SK-N-SH (cell line): ENCODE results near the gene PSMC2. TPM values are rescaled to one million over a fixed set of nuclear protein-coding genes. Genes with fewer than 3 reads are reported as not detected.
"Not testable (repeated sequence)": the region's sequence is repeated elsewhere in the genome, so short reads cannot be mapped to it uniquely, and the experiment has no call there.

Experiments used
- CTCF ChIA-PET: fragments of 300-600, 350-600 bp; formaldehyde crosslinking; extraction: SDS; loops from one replicate; lab custom pipeline; 2021; lab: Yijun Ruan, JAX
- POLR2A ChIA-PET: fragments of 350-600 bp; sonication (Branson Sonifier 250); formaldehyde crosslinking; extraction: SDS; loops from one replicate; lab custom pipeline; 2020; ENCODE audit warnings: antibody characterized with exemption, inconsistent platforms; lab: Yijun Ruan, JAX
- DNase-seq: peaks from one replicate; pipeline ENCODE4 v3.0.0; 2012
- H2AFZ ChIP-seq: fragments of 200-600 bp; sonication (generic); 2 replicates; pipeline ENCODE4 v1.8.1; 2016; ENCODE audit warnings: antibody characterized with exemption, mild to moderate bottlenecking, low read depth
- H3F3A ChIP-seq: fragments of 200-600 bp; sonication (generic); replicated peaks from 2 replicates; pipeline ENCODE3; 2016; ENCODE audit warnings: antibody characterized with exemption, mild to moderate bottlenecking; ENCODE audit not compliant: insufficient read depth
- H3K27ac ChIP-seq, 2 experiments: fragments of 200-500 bp in 1 of 2; fragments of 200-600 bp in 1 of 2; sonication (Bioruptor generic) in 1 of 2; sonication (generic), shearing (Covaris generic) in 1 of 2; 2 replicates each; pipeline versions ENCODE4 v1.5.1 to v1.6.1; 2014 to 2016; ENCODE audit warnings: low read depth in 2 of 2, inconsistent platforms in 1 of 2, low read length in 1 of 2, mild to moderate bottlenecking in 1 of 2, mixed read lengths in 1 of 2
- H3K27me3 ChIP-seq: fragments of 200-600 bp; sonication (generic), shearing (Covaris generic); 2 replicates; pipeline ENCODE4 v1.6.1; 2016; ENCODE audit warnings: mixed run types; ENCODE audit not compliant: insufficient read depth
- H3K36me3 ChIP-seq, 2 experiments: fragments of 200-500 bp in 1 of 2; fragments of 200-600 bp in 1 of 2; sonication (Bioruptor generic) in 1 of 2; sonication (generic) in 1 of 2; replicated peaks in 1 of 2; 2 replicates each; pipeline versions ENCODE3 to v1.5.1; 2014 to 2016; ENCODE audit warnings: low read length in 1 of 2, mild to moderate bottlenecking in 1 of 2; ENCODE audit not compliant: insufficient read depth in 2 of 2, control insufficient read depth in 1 of 2
- H3K4me1 ChIP-seq, 2 experiments: fragments of 200-500 bp in 1 of 2; fragments of 200-600 bp in 1 of 2; sonication (Bioruptor generic) in 1 of 2; sonication (generic), shearing (Covaris generic) in 1 of 2; 2 replicates each; pipeline versions ENCODE4 v1.5.1 to v1.6.1; 2014 to 2016; ENCODE audit warnings: low read depth in 1 of 2, low read length in 1 of 2, mixed run types in 1 of 2; ENCODE audit not compliant: insufficient read depth in 2 of 2, control insufficient read depth in 1 of 2
- H3K4me2 ChIP-seq: fragments of 200-600 bp; sonication (generic), shearing (Covaris generic); 2 replicates; pipeline ENCODE4 v1.6.1; 2017; ENCODE audit warnings: mixed run types
- H3K4me3 ChIP-seq, 2 experiments: fragments of 200-500 bp in 1 of 2; fragments of 200-600 bp in 1 of 2; sonication (Bioruptor generic) in 1 of 2; sonication (generic), shearing (Covaris generic) in 1 of 2; 2 replicates each; pipeline versions ENCODE4 v1.5.1 to v1.8.1; 2014 to 2016; ENCODE audit warnings: low read depth in 2 of 2, inconsistent platforms in 1 of 2, low read length in 1 of 2, mild to moderate bottlenecking in 1 of 2, mixed read lengths in 1 of 2, moderate library complexity in 1 of 2
- H3K79me2 ChIP-seq: fragments of 200-600 bp; sonication (generic); 2 replicates; pipeline ENCODE4 v1.8.1; 2017; ENCODE audit warnings: mild to moderate bottlenecking; ENCODE audit not compliant: insufficient read depth
- H3K9ac ChIP-seq: fragments of 200-600 bp; sonication (generic); 2 replicates; pipeline ENCODE4 v1.6.1; 2017; ENCODE audit warnings: mixed run types
- H3K9me2 ChIP-seq: fragments of 200-600 bp; sonication (generic); 2 replicates; pipeline ENCODE4 v1.6.1; 2017; ENCODE audit warnings: mixed run types
- H3K9me3 ChIP-seq: fragments of 200-600 bp; sonication (generic); 2 replicates; pipeline ENCODE4 v1.6.1; 2017; ENCODE audit warnings: mixed run types, mild to moderate bottlenecking, moderate library complexity
- H4K20me1 ChIP-seq: fragments of 200-600 bp; sonication (generic); 2 replicates; pipeline ENCODE4 v1.6.1; 2017; ENCODE audit warnings: mild to moderate bottlenecking, mixed run types; ENCODE audit not compliant: insufficient read depth
- EZH2phosphoT487 ChIP-seq: fragments of 200-600 bp; sonication (generic); IDR thresholded peaks from 2 replicates; pipeline ENCODE4 v1.6.1; 2017; ENCODE audit warnings: low read depth, mixed run types, mild to moderate bottlenecking, antibody characterized with exemption, moderate library complexity, borderline replicate concordance
- JUND ChIP-seq: IDR thresholded peaks from 2 replicates; pipeline ENCODE4 v1.4.0; 2012
- MXI1 ChIP-seq: IDR thresholded peaks from 2 replicates; pipeline ENCODE4 v1.6.1; 2012; ENCODE audit warnings: mild to moderate bottlenecking, low read depth, low read length, improper control_type of control experiment
- NFIC ChIP-seq: IDR thresholded peaks from 2 replicates; pipeline ENCODE4 v1.4.0; 2012; ENCODE audit warnings: borderline replicate concordance
- POLR2AphosphoS5 ChIP-seq: IDR thresholded peaks from 2 replicates; pipeline ENCODE4 v1.6.1; 2012; ENCODE audit warnings: low read depth, low read length
- RFX5 ChIP-seq: IDR thresholded peaks from 2 replicates; pipeline ENCODE4 v1.6.1; 2012; ENCODE audit warnings: mild to moderate bottlenecking, improper control_type of control experiment, low read length
- RXRA ChIP-seq: IDR thresholded peaks from 2 replicates; pipeline ENCODE4 v1.4.0; 2012; ENCODE audit warnings: low read depth, mild to moderate bottlenecking, borderline replicate concordance
- SIN3A ChIP-seq: IDR thresholded peaks from 2 replicates; pipeline ENCODE4 v1.6.1; 2012; ENCODE audit warnings: low read depth, mild to moderate bottlenecking, low read length, moderate library complexity, borderline replicate concordance
- SMC3 ChIP-seq: IDR thresholded peaks from 2 replicates; pipeline ENCODE4 v1.6.1; 2012; ENCODE audit warnings: low read depth, low read length, improper control_type of control experiment
- TAF1 ChIP-seq: IDR thresholded peaks from 2 replicates; pipeline ENCODE4 v1.6.1; 2012; ENCODE audit warnings: low read depth, mild to moderate bottlenecking, low read length, moderate library complexity, borderline replicate concordance
- TCF12 ChIP-seq: IDR thresholded peaks from 2 replicates; pipeline ENCODE4 v1.4.0; 2012
- TEAD4 ChIP-seq: IDR thresholded peaks from 2 replicates; pipeline ENCODE4 v1.4.0; 2012; ENCODE audit warnings: mild to moderate bottlenecking, borderline replicate concordance; ENCODE audit not compliant: insufficient read depth
- WGBS: methylation state at CpG from one replicate; pipeline ENCODE4 v1.1.6; 2017; ENCODE audit warnings: low lambda C conversion rate; 5-methylcytosine and 5-hydroxymethylcytosine counted together
- polyA plus RNA-seq, 3 experiments: library from polyadenylated mRNA; depleted of rRNA; stranded (reverse); fragments of >200 nt; gene quantifications; 2 replicates each; pipeline ENCODE4 v1.2.3, GENCODE V29; 2012
- TF ChIP-seq, protein P1 (sequence below): fragments of 200-600 bp; sonication (generic); IDR thresholded peaks from 2 replicates; pipeline ENCODE4 v1.6.1; 2017; ENCODE audit warnings: antibody characterized with exemption, mild to moderate bottlenecking, moderate library complexity
- TF ChIP-seq, protein P2 (sequence below): IDR thresholded peaks from 2 replicates; pipeline ENCODE4 v1.4.0; 2012; ENCODE audit warnings: low read depth

PSMC2 gene
- polyA plus RNA-seq, 1 of the 3 experiments (the other 2 are of a cell fraction): 231 TPM

DNA sequence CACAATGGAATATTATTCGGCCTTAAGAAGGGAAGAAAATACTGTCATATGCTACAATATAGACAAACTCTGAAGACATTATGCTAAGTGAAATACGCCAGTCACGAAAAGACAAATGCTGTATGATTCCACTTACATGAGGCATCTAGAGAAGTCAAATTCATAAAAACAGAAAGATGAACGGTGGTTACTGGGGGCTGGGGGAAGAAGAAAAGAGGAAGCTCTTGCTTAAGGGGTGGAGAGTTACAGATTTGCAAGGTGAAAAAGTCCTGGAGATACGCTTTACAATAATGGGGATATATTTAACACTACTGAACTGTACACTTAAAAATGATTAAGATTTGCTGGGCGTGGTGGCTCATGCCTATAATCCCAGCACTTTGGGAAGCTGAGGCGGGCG, 49.0 kb downstream of the PSMC2 start:
- ChIA-PET POLR2A (no interaction called here), CTCF (interaction anchor here (2.1 kb wide), 1 partner anchor 10 kb away, joined by 6 read pairs; no protein-coding TSS in a partner anchor)
- no peak overlapping the region for H3K4me2 ChIP-seq
- no peaks in the 10 kb centered on the region for H3K36me3 ChIP-seq
- no peaks in the 10 kb centered on the region for H3K9me3 ChIP-seq
- WGBS: 33% methylated on average over 8 of the region's 8 CpGs
- H3K9ac ChIP-seq: no peak overlapping the region
- no peak for DNase-seq
- no peak overlapping the region for H3K27ac ChIP-seq
- H4K20me1 ChIP-seq: no peaks in the 10 kb centered on the region
- H3K4me1 ChIP-seq: no peaks in the 10 kb centered on the region
- no peaks in the 10 kb centered on the region for H3F3A ChIP-seq
- H3K9me2 ChIP-seq: no peaks in the 10 kb centered on the region
- TF ChIP-seq RFX5 (no peak), NFIC (no peak), EZH2phosphoT487 (no peak), MXI1 (no peak), TEAD4 (no peak), SMC3 (no peak), TCF12 (no peak), TAF1 (no peak), RXRA (no peak)
- TF ChIP-seq, protein P1, sequence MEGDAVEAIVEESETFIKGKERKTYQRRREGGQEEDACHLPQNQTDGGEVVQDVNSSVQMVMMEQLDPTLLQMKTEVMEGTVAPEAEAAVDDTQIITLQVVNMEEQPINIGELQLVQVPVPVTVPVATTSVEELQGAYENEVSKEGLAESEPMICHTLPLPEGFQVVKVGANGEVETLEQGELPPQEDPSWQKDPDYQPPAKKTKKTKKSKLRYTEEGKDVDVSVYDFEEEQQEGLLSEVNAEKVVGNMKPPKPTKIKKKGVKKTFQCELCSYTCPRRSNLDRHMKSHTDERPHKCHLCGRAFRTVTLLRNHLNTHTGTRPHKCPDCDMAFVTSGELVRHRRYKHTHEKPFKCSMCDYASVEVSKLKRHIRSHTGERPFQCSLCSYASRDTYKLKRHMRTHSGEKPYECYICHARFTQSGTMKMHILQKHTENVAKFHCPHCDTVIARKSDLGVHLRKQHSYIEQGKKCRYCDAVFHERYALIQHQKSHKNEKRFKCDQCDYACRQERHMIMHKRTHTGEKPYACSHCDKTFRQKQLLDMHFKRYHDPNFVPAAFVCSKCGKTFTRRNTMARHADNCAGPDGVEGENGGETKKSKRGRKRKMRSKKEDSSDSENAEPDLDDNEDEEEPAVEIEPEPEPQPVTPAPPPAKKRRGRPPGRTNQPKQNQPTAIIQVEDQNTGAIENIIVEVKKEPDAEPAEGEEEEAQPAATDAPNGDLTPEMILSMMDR: no peak
- no peak overlapping the region for H3K4me3 ChIP-seq
- 0 out of 2 replicates have a peak, but pooled peaks cover 4% of the 10 kb centered on the region for H3K27me3 ChIP-seq
- no peaks in the 10 kb centered on the region for H3K79me2 ChIP-seq
- no peak overlapping the region for H2AFZ ChIP-seq

DNA sequence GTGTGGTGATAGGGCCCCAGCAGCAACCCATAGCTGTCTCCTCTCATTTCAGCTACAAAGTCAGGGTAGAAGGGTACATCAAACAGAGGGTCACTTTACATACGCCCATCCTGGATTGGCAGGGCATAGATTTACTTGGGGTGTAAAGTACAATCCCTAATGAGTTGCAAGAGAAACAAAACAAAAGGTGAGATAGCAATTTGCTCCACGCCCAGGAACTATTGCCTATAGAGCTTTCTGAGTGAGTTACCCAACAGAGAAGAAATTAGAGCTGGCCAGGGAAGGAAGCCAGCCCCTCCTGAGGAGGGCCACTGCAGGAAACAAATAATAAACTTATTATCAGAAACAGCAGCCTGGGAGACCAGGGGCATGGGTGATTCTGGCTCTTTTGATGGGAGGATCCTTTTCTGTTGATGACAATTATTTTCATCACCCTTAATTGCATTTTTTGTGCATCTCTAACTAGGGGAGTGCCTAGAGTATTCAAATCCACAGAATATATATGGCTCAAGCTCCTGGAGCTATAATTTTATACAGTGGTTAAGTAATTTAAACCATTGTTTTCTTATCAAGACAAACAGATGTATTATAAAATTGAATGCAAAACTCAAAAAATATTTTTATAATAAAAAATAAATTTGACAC, 51.2 kb downstream of the PSMC2 start:
- POLR2A ChIA-PET: no interaction called here
- TF ChIP-seq POLR2AphosphoS5 (no peak), JUND (no peak), SIN3A (no peak)
- TF ChIP-seq, protein P2, sequence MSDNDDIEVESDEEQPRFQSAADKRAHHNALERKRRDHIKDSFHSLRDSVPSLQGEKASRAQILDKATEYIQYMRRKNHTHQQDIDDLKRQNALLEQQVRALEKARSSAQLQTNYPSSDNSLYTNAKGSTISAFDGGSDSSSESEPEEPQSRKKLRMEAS: no peak
- Histone ChIP-seq H3K36me3 (no peaks in the 10 kb centered on the region), H3K27me3 (peaks cover 4% of the 10 kb centered on the region; the same call in 1 of the 2 replicates), H3K79me2 (no peaks in the 10 kb centered on the region), H3K27ac (no peak overlapping the region), H2AFZ (no peak overlapping the region), H3K9ac (no peak overlapping the region), H4K20me1 (no peaks in the 10 kb centered on the region), H3K4me2 (no peak overlapping the region), H3K4me1 (no peaks in the 10 kb centered on the region), H3K9me2 (no peaks in the 10 kb centered on the region), H3K9me3 (no peaks in the 10 kb centered on the region), H3F3A (no peaks in the 10 kb centered on the region), H3K4me3 (no peak overlapping the region)
- DNase-seq: no peak
- CTCF ChIA-PET: interaction anchor here (1.1 to 2.1 kb wide), 3 partner anchors 8 to 48 kb away, joined by 3 to 6 read pairs (median 4); no protein-coding TSS in a partner anchor
- 29% methylated on average over 2 of the region's 2 CpGs for WGBS

DNA sequence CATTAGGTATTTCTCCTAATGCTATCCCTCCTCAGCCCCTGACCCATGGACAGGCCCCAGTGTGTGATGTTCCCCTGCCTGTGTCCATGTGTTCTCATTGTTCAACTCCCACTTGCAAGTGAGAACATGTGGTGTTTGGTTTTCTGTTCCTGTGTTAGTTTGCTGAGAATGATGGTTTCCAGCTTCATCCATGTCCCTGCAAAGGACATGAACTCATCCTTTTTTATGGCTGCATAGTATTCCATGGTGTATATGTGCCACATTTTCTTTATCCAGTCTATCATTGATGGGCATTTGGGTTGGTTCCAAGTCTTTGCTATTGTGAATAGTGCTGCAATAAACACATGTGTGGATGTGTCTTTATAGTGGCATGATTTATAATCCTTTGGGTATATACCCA, 52.2 kb downstream of the PSMC2 start:
- H3K4me3 ChIP-seq, CTCF ChIA-PET, H3K36me3 ChIP-seq, DNase-seq, H3K27ac ChIP-seq, H3K79me2 ChIP-seq, H3K9me2 ChIP-seq, H3K4me1 ChIP-seq, H3F3A ChIP-seq, POLR2A ChIA-PET, H3K4me2 ChIP-seq, H3K9me3 ChIP-seq, H3K9ac ChIP-seq, H2AFZ ChIP-seq, H3K27me3 ChIP-seq, H4K20me1 ChIP-seq: not testable (repeated sequence)

DNA sequence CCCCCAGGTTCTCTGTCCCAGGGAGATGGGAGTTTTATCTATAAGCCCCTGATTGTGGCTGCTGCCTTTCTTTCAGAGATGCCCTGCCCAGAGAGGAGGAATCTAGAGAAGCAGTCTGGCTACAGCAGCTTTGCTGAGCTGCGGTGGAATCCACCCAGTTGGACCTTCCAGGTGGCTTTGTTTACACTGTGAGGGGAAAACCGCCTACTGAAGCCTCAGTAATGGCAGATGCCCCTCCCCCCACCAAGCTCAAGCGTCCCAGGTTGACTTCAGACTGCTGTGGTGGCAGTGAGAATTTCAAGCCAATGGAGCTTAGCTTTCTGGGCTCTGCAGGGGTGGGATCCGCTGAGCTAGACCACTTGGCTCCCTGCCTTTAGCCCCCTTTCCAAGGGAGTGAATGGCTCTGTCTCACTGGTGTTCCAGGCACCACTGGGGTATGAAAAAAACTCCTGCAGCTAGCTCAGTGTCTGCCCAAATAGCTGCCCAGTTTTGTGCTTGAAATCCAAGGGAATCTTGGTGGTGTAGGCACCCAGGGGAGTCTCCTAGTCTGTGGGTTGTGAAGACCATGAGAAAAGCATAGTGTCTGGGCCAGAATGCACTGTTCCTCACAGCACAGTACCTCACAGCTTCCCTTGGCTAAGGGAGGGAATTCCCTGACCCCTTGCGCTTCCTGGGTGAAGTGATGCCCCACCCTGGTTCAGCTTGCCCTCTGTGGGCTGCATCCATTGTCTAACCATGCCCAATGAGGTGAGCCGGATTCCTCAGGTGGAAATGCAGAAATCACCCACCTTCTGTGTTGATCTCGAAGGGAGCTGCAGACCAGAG, 58.6 kb downstream of the PSMC2 start:
- CTCF ChIA-PET: interaction anchor here (0.7 to 3.3 kb wide), 11 partner anchors 9 to 1478 kb away, joined by 3 to 15 read pairs (median 5); no protein-coding TSS in a partner anchor
- not testable (repeated sequence) for DNase-seq, H2AFZ ChIP-seq

More for the DNA sequence above, 58.6 kb downstream of the PSMC2 start:
- H3K79me2 ChIP-seq, H3F3A ChIP-seq, H3K27ac ChIP-seq, H3K36me3 ChIP-seq, H3K9me2 ChIP-seq, H3K4me1 ChIP-seq, POLR2A ChIA-PET, H3K9ac ChIP-seq, H3K9me3 ChIP-seq, H4K20me1 ChIP-seq, H3K4me2 ChIP-seq, H3K4me3 ChIP-seq: not testable (repeated sequence)
- 28% methylated on average over 7 of the region's 7 CpGs for WGBS
- H3K27me3 ChIP-seq: peaks cover 19% of the 10 kb centered on the region; the same call in 1 of the 2 replicates
